Tibial nerve (tissue), 4 donors: ENCODE measurements around the gene CPSF6.

Experiments used
- EP300 ChIP-seq, 2 donors: sonication (generic); formaldehyde crosslinking; IDR thresholded peaks; one replicate each; pipeline ENCODE4 v1.6.1; 2017; ENCODE audit warnings: antibody characterized with exemption in 2 of 2, mild to moderate bottlenecking in 1 of 2
- POLR2A ChIP-seq, 2 donors: fragments of 450-650 bp; IDR thresholded peaks; one replicate each; pipeline ENCODE4 v1.6.1; 2017; ENCODE audit warnings: antibody characterized with exemption in 2 of 2, mild to moderate bottlenecking in 2 of 2, moderate library complexity in 2 of 2
- TF ChIP-seq, protein P1 (sequence below), 5 experiments: fragments of 200-600 bp in 3 of 5; fragments of 450-650 bp in 2 of 5; sonication (generic) in 3 of 5; IDR thresholded peaks; one replicate each; pipeline ENCODE4 v1.5.1; 2016 to 2019; ENCODE audit warnings: antibody characterized with exemption in 5 of 5, mild to moderate bottlenecking in 3 of 5, moderate library complexity in 2 of 5

DNA sequence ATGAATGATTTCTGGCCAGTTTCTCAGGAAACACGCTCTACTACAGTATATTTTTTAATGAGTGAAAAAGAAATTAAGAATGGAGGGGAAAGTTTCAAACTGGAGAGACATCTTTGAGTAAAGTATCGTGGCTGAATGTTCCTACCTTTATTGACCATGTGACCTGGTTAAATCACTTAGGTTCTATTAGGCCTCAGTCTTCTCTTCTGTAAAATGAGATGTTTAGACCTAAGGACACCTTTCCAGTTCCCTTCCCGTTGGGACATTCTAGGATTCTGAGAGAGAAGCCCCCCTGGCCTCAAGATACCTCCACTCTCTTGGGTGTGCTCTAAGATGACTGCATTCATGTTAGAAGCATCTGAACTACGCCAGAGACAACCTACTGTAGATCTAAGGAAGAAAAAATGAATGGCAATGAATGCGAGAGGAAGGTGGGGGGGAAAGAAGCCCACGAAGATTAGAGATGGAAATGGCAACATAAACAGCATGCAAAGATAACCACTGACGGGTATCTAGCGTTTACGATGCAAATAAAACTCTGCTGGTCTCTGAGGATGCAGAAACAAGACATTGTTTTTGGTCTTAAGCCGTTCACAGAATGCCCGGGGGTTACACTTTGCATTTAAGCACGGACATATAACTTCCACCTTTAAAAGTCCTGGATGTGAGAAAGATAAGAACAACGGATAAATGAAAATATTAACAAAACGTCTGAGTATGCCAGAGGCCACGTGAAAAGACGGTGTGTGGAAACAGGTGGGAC, 599 bp upstream of the CPSF6 start:
- TF ChIP-seq, protein P1, sequence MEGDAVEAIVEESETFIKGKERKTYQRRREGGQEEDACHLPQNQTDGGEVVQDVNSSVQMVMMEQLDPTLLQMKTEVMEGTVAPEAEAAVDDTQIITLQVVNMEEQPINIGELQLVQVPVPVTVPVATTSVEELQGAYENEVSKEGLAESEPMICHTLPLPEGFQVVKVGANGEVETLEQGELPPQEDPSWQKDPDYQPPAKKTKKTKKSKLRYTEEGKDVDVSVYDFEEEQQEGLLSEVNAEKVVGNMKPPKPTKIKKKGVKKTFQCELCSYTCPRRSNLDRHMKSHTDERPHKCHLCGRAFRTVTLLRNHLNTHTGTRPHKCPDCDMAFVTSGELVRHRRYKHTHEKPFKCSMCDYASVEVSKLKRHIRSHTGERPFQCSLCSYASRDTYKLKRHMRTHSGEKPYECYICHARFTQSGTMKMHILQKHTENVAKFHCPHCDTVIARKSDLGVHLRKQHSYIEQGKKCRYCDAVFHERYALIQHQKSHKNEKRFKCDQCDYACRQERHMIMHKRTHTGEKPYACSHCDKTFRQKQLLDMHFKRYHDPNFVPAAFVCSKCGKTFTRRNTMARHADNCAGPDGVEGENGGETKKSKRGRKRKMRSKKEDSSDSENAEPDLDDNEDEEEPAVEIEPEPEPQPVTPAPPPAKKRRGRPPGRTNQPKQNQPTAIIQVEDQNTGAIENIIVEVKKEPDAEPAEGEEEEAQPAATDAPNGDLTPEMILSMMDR (IDR thresholded peaks at IDR 0.05), result no peak
- no peak for TF ChIP-seq POLR2A (IDR thresholded peaks at IDR 0.05)
- TF ChIP-seq EP300 (IDR thresholded peaks at IDR 0.05), result no peak
